Left renal cortex interstitium (tissue), 4 donors: ENCODE results near the gene LRP11. TPM values are rescaled to one million over a fixed set of nuclear protein-coding genes. Genes with fewer than 3 reads are reported as not detected.
"Not testable (repeated sequence)": the region's sequence is repeated elsewhere in the genome, so short reads cannot be mapped to it uniquely, and the experiment has no call there.

ENCODE experiments used
- DNase-seq, 4 donors: peaks; one replicate each; pipeline ENCODE4 v3.0.0-alpha.2; 2013; ENCODE audit warnings: low read depth in 4 of 4, low spot score in 2 of 4, missing footprints in 1 of 4
- polyA plus RNA-seq, 4 donors: library from polyadenylated mRNA; unstranded; fragments of 120-200 nt; gene quantifications; one replicate each; pipeline ENCODE4 v1.2.1, GENCODE V29; 2013; ENCODE audit not compliant: insufficient read length in 4 of 4

Gene LRP11, protein sequence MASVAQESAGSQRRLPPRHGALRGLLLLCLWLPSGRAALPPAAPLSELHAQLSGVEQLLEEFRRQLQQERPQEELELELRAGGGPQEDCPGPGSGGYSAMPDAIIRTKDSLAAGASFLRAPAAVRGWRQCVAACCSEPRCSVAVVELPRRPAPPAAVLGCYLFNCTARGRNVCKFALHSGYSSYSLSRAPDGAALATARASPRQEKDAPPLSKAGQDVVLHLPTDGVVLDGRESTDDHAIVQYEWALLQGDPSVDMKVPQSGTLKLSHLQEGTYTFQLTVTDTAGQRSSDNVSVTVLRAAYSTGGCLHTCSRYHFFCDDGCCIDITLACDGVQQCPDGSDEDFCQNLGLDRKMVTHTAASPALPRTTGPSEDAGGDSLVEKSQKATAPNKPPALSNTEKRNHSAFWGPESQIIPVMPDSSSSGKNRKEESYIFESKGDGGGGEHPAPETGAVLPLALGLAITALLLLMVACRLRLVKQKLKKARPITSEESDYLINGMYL
- polyA plus RNA-seq = 10 to 100 TPM; 33.0 to 36.0 (median 34.0) TPM

DNA sequence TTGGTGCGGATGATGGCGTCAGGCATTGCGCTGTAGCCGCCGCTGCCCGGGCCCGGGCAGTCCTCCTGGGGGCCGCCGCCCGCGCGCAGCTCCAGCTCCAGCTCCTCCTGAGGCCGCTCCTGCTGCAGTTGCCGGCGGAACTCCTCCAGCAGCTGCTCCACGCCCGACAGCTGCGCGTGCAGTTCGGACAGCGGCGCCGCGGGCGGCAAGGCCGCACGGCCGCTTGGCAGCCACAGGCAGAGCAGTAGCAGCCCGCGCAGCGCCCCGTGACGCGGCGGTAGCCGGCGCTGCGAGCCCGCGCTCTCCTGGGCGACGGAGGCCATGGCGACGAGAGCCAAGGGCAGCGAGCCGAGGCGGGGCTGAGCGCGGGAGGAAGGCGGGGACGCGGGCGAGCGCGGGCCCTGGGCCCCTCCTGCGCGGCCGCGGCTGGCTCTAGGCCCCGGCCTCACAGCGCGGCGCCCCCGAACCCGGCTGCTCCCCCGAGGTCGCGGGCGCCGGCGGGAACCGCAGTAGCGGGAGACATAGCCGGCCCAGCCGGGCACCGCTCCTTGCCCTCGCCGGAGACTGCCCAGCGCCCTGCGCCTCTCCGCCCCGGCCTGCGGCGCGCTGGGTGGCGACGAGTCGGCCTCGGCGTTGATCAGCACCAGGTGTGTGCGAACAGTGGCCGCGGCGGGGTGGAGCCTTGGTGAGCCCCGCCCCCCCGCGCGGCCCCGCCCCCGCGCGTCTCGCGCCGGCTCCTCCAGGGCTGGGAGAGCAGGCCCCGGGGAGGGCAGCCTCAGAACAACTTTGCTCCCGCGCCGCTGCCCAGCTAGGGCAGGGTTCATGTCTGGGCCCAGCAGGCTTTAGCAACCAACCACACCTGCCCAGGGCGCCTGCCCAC is at the start of gene LRP11:
LRP11 (minus strand) TSS at position 662 of the 880 bp plus-strand sequence; CDS start at position 323, 339 bp downstream.
- peak; percentile 57 to 78 (median 73) for DNase-seq

DNA sequence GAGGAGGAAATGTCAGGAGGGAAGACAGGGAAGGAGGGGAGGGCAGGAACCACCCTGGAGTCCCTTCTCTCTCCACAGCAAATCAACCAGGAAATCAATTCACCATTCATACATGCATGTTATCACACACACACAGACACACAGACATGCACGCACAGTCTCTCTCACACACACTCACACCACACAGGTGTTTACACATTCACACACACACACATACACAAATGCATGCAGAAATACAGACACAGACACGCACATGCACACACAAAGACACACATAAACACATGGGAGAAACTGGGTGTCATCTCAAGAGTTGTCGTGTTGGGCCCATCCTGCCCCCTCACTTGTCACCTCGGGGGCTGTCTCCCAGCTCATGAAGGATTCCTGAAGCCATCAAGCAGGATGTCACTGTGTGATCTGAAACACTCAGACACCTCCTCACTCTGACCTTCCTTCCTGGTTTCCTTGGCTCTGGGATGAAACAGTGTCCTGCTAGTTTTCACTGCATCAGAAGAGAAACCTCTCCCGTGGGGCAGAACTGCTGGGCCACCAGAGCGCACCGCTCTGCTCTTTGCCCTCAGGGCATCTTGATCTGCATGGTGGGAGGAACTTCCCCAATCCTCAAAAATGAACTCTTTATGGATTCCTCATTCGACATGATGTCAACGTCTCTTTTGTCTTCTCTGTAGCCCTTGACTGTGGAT is 49.5 kb upstream of the LRP11 start:
- DNase-seq = no peak

DNA sequence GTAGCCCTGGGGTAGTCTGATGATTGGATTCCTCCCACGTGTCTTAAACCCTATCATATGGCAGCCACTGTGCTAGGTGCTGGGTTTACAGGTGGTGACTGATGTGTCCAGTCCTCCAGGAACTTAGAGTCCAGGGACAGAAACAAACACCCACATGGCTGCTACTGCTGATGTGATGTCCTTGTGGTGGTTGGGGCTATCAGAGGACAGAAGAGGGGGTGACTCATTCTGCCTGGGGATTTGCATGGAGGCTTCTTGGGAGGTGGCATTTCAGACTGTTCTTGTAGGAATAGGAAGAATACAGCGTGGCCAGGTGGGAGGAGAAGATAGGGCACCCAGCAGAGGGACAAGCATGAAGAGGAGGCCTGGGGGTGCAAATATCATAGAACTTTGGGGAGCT is 48.9 kb upstream of the LRP11 start:
- no peak for DNase-seq

DNA sequence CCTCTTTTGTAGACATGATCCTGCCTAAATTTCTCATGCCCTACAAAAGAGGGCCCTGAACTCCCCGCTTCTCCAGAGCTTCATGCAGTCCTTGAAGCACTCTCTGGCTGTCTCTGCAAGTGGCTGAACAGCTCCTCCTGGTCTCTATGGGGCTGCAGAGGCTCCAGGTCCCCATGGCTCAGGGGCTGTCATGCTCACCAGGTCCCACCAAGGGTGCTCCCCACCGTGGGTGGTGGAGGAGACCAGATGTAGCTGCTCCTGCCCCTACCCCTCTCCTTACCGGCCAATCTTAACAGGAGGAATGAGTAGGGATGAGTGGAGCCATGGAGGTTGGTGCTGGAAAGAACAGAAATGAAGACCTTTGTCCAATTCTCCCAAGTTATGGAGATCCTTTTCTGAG is 48.5 kb upstream of the LRP11 start:
- not testable (repeated sequence) for DNase-seq

DNA sequence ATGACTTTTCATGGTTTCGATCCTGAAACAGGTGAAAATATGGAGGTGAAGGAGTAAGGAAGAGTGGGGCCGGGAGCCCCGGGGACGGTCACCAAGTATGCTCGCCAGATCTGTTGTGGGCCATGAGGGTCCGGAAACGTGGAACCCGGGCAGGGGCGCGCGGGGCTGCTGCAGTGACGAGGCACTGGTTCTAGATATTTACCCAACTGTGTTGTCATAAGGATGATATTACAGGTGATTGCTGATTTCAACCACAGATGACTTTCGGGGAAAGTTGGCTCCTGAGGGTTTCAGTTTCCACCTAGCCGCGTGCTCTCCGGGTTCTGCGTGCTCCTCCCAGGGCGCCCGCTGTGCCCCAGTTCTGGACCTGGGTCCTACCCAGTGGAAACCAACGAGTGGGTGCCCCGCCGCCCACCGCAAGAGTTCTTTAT is 46.6 kb upstream of the LRP11 start:
- no peak for DNase-seq

DNA sequence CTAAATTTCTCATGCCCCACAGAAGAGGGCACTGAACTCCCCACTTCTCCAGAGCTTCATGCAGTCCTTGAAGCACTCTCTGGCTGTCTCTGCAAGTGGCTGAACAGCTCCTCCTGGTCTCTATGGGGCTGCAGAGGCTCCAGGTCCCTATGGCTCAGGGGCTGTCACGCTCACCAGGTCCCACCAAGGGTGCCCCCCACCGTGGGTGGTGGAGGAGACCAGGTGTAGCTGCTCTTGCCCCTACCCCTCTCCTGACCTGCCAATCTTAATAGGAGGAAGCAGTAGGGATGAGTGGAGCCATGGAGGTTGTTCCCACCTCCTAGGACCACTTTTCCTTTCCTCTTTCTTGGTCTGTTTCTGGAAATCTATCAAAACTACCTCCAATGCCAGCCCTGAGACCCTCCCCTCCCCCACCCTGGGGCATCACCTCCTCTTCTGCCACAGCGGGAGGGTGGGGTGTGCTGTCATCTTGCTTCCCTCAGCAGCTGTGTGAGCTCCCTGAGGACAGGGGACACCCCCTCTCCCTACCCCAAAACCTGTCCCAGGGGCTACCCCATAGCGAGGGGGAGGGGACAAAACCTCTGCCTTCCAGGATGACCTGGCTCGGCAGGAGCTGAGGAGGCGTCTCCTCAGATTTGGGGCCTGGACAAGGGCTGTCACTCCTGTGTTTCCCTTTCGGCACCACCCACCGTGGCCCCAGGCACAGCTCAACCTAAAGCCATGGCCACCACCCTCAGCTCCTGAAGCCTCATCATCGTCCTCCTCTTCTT is 45.7 kb upstream of the LRP11 start:
- no peak for DNase-seq

DNA sequence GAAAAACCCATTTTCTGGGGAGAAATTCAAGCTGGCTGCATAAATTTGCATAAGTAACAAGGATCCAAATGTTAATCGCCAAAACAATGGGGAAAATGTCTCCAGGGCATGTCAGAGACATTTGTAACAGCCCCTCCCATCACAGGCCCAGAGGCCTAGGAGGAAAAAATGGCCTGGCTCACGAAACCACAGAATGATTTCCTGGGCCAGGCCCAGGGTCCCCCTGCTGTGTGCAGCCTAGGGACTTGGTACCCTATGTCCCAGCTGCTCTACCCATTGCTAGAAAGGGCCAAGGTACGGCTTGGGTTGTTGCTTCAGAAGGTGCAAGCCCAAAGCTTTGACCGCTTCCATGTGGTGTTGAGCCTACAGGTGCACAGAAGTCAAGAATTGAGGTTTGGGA is 44.3 kb upstream of the LRP11 start:
- not testable (repeated sequence) for DNase-seq

DNA sequence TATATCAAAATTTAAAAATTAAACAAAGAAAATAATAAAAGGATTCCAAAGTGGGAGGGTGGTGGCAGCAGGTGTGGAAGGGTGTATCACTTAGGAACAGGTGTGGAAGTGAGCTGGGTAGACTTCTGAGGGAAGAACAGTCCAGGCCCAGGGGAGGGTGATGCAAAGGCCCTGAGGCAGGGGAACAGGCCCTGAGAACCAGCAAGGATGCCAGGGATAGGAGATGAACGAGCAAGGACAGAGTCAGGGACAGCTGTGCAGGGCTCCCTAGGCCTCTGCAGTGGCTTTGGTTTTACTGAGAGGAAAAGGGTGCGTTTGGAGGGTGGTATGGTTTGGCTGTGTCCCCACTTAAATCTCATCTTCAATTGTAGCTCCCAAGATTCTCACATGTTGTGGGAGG is 43.2 kb upstream of the LRP11 start:
- DNase-seq = no peak

DNA sequence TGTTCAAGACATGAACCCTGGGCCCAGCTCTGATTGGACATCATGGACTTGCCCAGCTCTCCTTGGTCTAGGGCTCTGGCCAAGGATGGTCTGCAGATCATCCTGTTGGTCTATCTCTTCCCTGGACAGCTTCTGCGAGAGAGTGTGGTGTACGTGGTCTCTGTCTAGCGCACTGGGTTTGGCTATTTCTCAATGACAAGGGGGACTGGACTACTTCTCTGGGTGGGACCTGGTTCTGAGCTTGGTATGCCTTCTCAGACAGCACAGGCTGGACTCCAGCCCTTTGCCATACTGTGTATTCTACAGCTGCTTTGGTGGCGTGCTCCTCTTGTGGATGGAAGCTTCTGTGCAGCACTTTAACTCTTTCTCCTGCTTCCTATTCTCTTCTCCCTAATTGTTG is 42.2 kb upstream of the LRP11 start:
- DNase-seq = no peak

DNA sequence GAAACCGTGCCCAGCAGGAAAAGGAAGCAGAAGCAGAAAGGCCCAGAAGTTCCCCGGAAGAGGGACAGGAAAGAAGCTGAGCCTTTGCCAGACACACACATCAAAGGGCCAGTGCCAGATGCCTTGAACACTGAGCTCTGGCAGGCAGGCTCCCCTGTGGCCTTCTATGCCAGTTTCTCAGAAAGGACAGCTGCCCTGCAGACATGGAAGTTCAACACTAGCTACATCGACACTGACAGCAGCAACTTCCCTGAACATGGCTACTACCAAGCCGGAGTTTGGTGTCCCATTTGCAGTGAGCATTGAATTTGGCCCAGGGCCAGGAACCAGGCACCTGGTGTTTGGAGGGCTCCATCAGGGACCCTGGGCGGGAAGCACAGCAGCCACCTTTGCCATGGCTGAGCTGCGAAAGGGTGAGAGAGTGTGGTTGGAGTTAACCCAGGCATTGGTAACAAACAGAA is 41.8 kb upstream of the LRP11 start:
- DNase-seq = no peak

DNA sequence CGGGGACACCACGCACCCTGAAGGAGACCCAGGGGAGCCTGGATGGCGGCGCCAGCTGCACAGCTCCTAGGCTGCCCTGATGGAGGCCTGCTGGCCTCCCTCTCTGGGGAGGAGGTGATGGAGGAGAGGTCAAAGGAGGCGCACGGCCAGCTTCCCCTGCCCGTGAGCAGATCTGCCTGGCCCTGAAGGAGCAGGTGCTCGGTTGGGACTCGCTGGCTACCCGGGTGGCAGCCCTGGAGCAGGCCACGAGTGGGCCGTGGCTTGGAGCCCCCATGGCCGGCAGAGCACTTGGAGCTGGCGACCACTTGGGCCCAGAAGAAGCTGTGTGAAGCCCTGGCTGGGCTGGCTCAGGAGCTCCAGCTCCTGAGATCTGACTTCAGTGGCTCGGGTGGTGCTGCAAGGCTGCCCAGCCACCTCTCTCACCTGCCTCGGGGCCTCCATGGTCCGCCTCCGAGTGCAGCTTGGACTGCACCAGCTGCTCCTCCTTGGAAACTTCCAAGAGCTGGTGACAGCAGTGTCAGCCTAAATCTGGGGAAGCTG is 41.3 kb upstream of the LRP11 start:
- no peak for DNase-seq

DNA sequence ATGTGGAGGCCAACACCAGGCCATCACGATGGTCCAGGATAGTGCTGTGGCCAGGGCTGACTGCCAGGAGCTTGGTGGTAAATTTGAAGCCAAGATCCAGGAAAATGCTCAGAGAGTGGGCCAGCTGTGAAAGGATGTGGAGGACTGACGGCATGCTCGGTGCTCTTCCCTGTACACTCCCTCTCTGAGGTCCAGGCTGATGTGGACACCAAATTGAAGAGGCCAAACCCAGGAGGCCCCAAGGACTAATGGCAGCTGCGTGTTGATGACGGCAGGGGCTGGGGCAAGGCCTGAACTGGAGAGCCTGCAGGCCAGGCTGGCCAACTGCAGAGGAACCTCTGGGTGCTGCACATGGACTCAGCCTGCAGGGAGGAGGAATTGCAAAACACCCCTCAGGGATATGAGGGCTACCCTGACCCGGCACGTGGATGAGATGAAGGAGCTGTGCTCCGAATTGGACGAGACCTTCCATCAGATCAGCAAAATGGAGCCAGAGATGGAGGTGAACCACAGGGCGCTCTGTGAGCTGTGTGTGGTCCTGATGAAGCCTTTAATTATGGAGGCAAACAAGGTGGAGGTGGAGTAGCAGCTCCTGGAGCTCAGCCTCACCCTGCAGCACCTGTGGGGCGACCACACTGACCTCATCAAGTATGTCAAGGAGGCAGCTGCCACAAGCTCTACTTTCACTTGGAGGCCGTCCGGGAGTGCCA is 40.7 kb upstream of the LRP11 start:
- no peak for DNase-seq

DNA sequence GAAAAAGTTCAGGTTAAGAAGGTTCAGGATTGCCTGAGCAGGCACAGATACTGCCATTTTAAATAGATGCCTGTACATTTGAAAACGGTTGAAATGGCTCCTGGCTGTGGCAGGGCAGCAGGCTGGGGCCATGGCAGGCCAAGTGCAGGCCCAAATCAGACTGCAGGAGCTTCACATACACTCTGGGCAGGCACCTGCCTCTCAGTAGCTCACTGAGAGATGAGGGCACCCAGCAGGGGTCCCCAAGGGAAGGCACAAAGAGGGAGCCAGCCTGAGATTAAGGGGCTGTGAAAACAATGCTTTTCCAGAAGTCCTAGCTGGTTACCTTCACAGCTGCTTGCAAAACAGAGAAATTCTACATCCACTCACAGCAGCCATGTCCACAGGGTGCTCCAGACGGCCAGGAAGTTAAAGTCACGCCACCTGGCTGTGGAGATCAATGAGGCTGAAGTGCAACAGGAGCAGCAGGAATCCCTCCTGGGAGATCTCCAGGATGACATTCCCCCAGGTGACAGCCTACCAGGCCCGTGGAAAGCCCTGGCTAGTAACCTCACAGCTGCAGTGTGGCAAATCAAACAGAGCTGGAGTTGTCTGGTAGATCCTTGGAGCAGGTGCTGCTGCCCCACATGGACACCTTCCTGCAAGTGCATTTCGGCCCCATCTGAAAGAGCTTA is 39.9 kb upstream of the LRP11 start:
- no peak for DNase-seq

DNA sequence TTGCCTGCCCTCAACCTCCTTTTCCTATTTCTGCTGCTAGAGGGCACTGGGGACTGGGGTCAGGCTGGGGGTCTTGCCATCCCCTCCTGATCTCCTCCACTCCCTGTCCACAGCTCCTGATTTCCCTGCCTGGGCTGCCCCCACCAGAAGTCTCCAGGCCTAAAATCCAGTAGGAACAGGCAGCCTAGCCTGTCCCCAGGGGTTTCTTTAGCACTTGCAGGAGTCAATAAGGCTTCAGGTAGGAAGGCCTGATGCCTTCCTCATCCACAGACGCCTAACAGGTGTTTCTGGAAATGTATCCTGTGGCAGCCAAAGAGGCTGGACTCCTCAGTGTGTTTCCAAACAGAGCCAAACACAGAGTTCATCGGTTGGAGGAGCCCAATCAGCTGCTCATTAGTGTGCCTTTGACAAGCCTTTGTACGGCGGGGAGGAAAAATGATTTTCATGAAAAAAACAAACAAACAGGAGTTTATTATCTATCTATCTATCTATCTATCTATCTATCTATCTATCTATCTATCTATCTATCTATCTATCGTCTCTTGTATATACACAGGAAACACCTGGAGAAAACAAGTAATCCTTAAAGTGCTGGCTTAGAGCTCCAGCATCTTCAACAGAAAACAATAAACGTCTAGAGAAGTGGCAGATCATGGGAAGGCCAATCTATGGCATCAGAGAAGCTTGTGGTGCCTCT is 37.4 kb upstream of the LRP11 start:
- DNase-seq = no peak

DNA sequence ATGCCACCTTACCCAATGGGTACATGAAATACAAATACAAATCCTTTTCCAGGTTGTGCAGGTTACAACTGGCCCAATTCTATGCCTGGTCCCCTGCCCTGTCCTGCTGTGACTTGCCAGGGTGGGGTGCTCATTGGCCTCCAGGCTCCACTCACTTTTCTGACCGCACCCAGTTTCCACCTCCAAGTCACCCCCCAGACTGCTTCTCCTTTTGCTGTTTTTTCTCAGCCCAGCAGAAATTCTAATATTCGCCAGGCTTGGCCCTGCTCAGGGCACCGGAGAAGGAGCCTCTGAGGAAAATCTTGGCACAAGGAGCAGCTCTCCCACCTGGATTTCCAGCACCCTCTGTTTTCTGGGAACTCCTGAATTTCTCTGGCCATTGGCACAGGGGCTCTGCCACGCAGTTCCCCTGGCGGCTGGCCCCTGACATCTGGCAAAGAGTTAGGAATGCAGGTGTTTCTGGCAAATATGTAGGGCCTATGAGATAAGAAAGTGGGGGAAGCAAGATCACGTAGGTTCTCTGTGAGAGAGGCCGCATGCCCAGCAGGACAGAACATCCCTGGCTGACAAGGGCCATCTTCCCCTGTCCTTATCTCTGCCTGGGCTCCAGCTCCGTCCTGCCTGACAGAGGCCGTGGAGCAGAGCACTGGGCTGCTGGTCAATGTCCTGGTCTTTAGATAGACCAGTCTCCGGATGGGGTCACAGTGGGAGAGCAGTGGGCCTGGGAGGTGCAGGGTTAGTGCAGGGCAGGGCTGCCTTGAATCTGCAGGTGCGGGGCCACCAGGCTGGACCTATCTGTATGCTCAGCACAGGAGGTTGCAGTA is 36.7 kb upstream of the LRP11 start:
- DNase-seq = no peak

DNA sequence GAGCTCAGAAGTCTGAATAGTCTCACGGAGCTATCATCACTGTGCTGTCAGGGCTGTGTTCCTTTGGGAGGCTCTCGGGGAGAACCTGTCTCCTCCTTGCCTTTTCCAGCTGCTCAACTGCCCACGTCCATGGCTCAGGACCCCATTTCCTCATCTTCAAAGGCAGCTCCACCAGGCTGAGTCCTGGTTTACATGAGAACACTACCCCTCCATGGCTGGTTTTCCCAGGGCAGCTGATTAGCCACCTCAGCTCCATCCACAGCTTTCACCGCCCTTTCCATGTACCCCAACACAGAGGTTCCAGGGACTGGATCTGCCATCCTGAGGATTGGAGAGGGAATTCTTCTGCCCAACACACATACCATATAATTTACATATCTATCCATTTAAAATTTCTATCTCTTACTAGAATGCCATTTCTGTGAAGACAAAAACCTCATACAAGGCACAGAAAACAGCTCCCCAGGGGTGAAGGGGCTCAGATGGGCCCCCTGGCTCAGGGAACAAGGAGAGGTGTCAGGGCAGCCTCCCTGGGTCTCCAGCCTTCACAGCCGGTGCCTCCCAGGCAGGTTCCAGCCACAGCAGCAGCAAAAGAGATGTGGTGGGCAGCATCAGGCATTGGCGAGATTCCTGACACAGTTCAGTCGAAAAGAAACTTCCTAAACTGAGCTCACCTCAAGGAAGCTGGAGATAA is 35.9 kb upstream of the LRP11 start:
- DNase-seq = no peak
